ENCODE results near the gene VPS13D. TPM values are rescaled to one million over a fixed set of nuclear protein-coding genes. Genes with fewer than 3 reads are reported as not detected.

VPS13D gene
- total RNA-seq, 6 experiments from 2014 or later = 18.8 to 29.5 (median 21.5) TPM

- Mint-ChIP-seq H3K36me3 (ENCODE audit: low read depth) (no peaks in the 10 kb centered on the region; the same call in 1 of the 2 replicates), H3K4me3 (no peak overlapping the region), H3K27me3 (ENCODE audit: insufficient read depth) (no peaks in the 10 kb centered on the region), H3K4me1 (ENCODE audit: low read depth) (peaks cover 44% of the 10 kb centered on the region), H3K9me3 (no peaks in the 10 kb centered on the region), H3K27ac (peak overlapping the region; percentile 83; the same call in 1 of the 2 replicates)
- TF ChIP-seq, protein P1, sequence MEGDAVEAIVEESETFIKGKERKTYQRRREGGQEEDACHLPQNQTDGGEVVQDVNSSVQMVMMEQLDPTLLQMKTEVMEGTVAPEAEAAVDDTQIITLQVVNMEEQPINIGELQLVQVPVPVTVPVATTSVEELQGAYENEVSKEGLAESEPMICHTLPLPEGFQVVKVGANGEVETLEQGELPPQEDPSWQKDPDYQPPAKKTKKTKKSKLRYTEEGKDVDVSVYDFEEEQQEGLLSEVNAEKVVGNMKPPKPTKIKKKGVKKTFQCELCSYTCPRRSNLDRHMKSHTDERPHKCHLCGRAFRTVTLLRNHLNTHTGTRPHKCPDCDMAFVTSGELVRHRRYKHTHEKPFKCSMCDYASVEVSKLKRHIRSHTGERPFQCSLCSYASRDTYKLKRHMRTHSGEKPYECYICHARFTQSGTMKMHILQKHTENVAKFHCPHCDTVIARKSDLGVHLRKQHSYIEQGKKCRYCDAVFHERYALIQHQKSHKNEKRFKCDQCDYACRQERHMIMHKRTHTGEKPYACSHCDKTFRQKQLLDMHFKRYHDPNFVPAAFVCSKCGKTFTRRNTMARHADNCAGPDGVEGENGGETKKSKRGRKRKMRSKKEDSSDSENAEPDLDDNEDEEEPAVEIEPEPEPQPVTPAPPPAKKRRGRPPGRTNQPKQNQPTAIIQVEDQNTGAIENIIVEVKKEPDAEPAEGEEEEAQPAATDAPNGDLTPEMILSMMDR (IDR thresholded peaks at IDR 0.05) = no peak
- DNase-seq = no peak
These were observed 195.0 kb downstream of the VPS13D start for GRCh38 chr1:12424793-12425192.

GRCh38 chr1:12426030-12426429, 196.2 kb downstream of the VPS13D start:
- H3K9me3 Mint-ChIP-seq = no peaks in the 10 kb centered on the region
- H3K27me3 Mint-ChIP-seq (ENCODE audit: insufficient read depth) = no peaks in the 10 kb centered on the region
- H3K4me3 Mint-ChIP-seq = no peak overlapping the region
- H3K27ac Mint-ChIP-seq = peak overlapping the region; percentile 68
- peaks cover 44% of the 10 kb centered on the region for H3K4me1 Mint-ChIP-seq (ENCODE audit: low read depth)
- TF ChIP-seq, protein P1 (IDR thresholded peaks at IDR 0.05) = no peak
- DNase-seq = no peak
- H3K36me3 Mint-ChIP-seq (ENCODE audit: low read depth) = no peaks in the 10 kb centered on the region; the same call in 1 of the 2 replicates

DNA sequence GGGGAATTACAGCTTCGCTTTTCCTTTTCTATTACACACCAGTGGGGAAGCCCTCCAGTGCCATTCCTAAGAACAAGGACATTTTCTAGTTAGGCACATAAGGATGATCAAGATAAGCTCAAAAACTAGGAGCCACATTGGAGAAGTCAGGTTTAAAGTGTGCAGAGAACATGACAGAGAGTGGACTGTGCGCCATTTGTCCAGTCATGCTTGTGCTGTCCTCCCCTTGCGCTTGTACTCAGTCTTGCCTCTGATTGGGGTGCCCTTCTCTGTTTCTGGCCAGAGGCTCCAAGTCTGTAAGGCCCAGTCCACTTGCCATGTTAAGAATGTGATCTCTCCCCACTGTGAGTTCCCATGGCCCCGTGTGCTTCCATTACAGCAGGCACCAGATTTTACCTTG, 198.5 kb downstream of the VPS13D start:
- no peaks in the 10 kb centered on the region for H3K9me3 Mint-ChIP-seq
- TF ChIP-seq, protein P1 (IDR thresholded peaks at IDR 0.05) = no peak
- H3K27ac Mint-ChIP-seq = no peak overlapping the region
- H3K4me1 Mint-ChIP-seq (ENCODE audit: low read depth) = peaks cover 37% of the 10 kb centered on the region
- no peaks in the 10 kb centered on the region for H3K27me3 Mint-ChIP-seq (ENCODE audit: insufficient read depth)
- no peak overlapping the region for H3K4me3 Mint-ChIP-seq
- DNase-seq = no peak
- no peaks in the 10 kb centered on the region; the same call in 1 of the 2 replicates for H3K36me3 Mint-ChIP-seq (ENCODE audit: low read depth)

GRCh38 chr1:12430525-12430924, 200.7 kb downstream of the VPS13D start:
- TF ChIP-seq, protein P1 (IDR thresholded peaks at IDR 0.05) = no peak
- no peaks in the 10 kb centered on the region; the same call in 1 of the 2 replicates for H3K36me3 Mint-ChIP-seq (ENCODE audit: low read depth)
- no peak for DNase-seq
- H3K27ac Mint-ChIP-seq = no peak overlapping the region
- no peaks in the 10 kb centered on the region for H3K27me3 Mint-ChIP-seq (ENCODE audit: insufficient read depth)
- peaks cover 37% of the 10 kb centered on the region for H3K4me1 Mint-ChIP-seq (ENCODE audit: low read depth)
- H3K9me3 Mint-ChIP-seq = no peaks in the 10 kb centered on the region
- H3K4me3 Mint-ChIP-seq = no peak overlapping the region

DNA sequence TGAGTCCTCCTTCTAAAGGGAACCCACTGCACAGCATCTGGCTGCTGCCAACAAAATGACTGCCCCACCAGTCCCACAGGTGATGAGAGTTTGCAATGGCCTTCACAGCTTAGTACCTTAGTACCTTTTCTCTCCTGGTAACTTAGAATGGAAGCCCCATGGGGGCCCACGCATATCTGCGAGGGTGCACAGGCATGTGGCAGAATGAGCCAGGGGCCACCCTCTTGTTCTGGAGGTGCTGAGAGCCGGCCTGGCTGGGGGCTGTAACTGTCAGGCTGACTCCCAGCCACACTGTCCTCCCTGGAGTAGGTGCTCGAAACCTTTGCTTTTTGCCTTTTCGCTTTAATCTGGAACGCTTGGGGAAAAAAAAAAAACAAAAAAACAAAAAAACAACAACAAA, 203.1 kb downstream of the VPS13D start:
- H3K36me3 Mint-ChIP-seq (ENCODE audit: low read depth) = peaks cover 5% of the 10 kb centered on the region; the same call in 1 of the 2 replicates
- H3K9me3 Mint-ChIP-seq = no peaks in the 10 kb centered on the region

More for the DNA sequence above, 203.1 kb downstream of the VPS13D start:
- Mint-ChIP-seq H3K4me3 (no peak overlapping the region), H3K4me1 (ENCODE audit: low read depth) (peaks cover 51% of the 10 kb centered on the region), H3K27ac (no peak overlapping the region), H3K27me3 (ENCODE audit: insufficient read depth) (no peaks in the 10 kb centered on the region; the same call in 1 of the 2 replicates)
- TF ChIP-seq, protein P1 (IDR thresholded peaks at IDR 0.05) = no peak
- DNase-seq = no peak
